Naive thymus-derived CD8-positive, alpha-beta T cell (primary cell): ENCODE data around the gene C2orf76. TPM values are rescaled to one million over a fixed set of nuclear protein-coding genes. Genes with fewer than 3 reads are reported as not detected.

Experiments
- ATAC-seq, 2 donors: fragments of 150-1000 bp; cut with Tn5 transposase in 1 of 2; sonication (Bioruptor Pico), chemical (Tn5 transposase) in 1 of 2; 1 replicate in 1 of 2; 2 replicates in 1 of 2; pipeline ENCODE4 v1.10.0; 2021; ENCODE audit warnings: mild to moderate bottlenecking in 2 of 2, moderate library complexity in 2 of 2
- POLR2A ChIA-PET: fragments of 350-600 bp; sonication (Branson Sonifier 250); formaldehyde crosslinking; loops from one replicate; lab custom pipeline; 2021; ENCODE audit warnings: antibody characterized with exemption; lab: Charles Lee
- DNase-seq, 10 donors: peaks; one replicate each; pipeline versions ENCODE4 v3.0.0 to v3.0.0-alpha.2; 2020 to 2022
- H3K27ac Mint-ChIP-seq, 10 donors: one replicate each; pipeline ENCODE4 v1.8.0; 2020 to 2022; ENCODE audit warnings: mild to moderate bottlenecking in 10 of 10, mixed read lengths in 10 of 10, moderate library complexity in 4 of 10, inconsistent platforms in 1 of 10
- H3K27me3 Mint-ChIP-seq, 5 donors: one replicate each; pipeline ENCODE4 v1.8.0; 2021 to 2022; ENCODE audit warnings: mixed read lengths in 5 of 5
- H3K36me3 Mint-ChIP-seq, 3 donors: one replicate each; pipeline ENCODE4 v1.8.0; 2020 to 2022; ENCODE audit warnings: mixed read lengths in 3 of 3, mild to moderate bottlenecking in 2 of 3, inconsistent platforms in 1 of 3
- H3K4me1 Mint-ChIP-seq, 4 donors: one replicate each; pipeline ENCODE4 v1.8.0; 2021 to 2022; ENCODE audit warnings: mixed read lengths in 4 of 4
- H3K4me3 Mint-ChIP-seq, 10 donors: one replicate each; pipeline ENCODE4 v1.8.0; 2020 to 2022; ENCODE audit warnings: mild to moderate bottlenecking in 10 of 10, mixed read lengths in 10 of 10, moderate library complexity in 6 of 10, inconsistent platforms in 1 of 10
- H3K9me3 Mint-ChIP-seq, 9 donors: one replicate each; pipeline ENCODE4 v1.8.0; 2020 to 2022; ENCODE audit warnings: mixed read lengths in 9 of 9, mild to moderate bottlenecking in 3 of 9, inconsistent platforms in 1 of 9, moderate library complexity in 1 of 9
- polyA plus RNA-seq, 3 donors: library from polyadenylated mRNA; unstranded; fragments of 300-500 nt; fragmentation: Illumina TruSeq; gene quantifications; one replicate each; pipeline ENCODE4 v1.2.3, GENCODE V29; 2021
- total RNA-seq, 8 experiments: library from RNA in 2 of 8; stranded (reverse) in 2 of 8; gene quantifications; one replicate each; pipeline ENCODE4 v1.2.3 and lab custom pipeline; 2021 to 2026

The C2orf76 gene
- total and polyA plus RNA-seq, 5 experiments from 2014 or later, result 10.7 to 37.5 (median 16.3) TPM

DNA sequence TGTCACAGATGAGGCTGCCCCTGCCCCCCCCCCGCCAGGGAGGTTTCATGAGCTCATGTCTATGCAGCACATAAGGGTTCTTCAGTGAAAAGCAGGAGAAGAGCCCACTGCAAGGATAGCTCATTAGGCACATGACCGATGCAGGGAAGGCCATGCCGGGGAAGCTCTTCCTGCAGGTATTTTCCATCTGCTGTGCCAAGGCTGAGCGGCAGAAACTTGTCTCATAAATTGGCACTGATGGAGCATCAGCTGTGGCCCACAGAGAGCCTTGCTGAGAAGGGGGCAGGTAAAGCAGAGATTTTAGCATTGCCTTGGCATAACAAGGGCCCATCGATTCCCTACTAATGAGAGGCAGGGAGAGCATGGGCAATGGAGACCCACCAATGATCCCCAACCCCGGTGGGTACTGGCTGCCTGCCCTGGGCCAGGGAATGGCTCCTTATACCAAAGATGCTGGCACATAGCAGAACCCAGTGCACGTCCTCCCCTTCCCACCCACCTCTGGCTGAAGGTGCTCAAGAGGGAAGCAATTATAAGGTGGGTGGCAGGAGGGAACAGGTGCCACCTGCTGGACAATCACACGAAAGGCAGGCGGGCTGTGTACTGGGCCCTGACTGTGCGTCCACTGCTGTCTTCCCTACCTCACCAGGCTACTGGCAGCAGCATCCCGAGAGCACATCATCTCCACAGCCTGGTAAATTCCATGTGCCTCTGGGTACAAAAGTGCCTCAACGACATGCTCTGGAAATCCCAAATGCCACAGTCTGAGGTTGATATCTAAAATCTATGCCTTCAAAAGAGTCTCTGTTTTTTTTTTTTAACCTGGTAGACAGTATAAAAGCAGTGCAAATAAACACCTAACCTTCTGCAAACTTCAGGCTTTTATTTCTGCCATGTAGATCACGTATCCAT is 101.6 kb downstream of the C2orf76 start:
- peaks cover 0 to 8% (median 0%) of the 10 kb centered on the region in 9 donors for H3K9me3 Mint-ChIP-seq
- DNase-seq (peak in 5 of 10 donors; percentile 2 to 20 (median 10)), ATAC-seq (peak; percentile 47 to 56)
- peaks cover 0 to 9% (median 3%) of the 10 kb centered on the region in 3 donors for H3K36me3 Mint-ChIP-seq
- H3K27ac Mint-ChIP-seq, result no peak overlapping the region
- H3K4me3 Mint-ChIP-seq, result no peak overlapping the region
- H3K27me3 Mint-ChIP-seq, result peaks cover 0 to 9% (median 0%) of the 10 kb centered on the region in 5 donors
- peaks cover 0 to 3% (median 0%) of the 10 kb centered on the region in 4 donors for H3K4me1 Mint-ChIP-seq
- POLR2A ChIA-PET, result no interaction called here

DNA sequence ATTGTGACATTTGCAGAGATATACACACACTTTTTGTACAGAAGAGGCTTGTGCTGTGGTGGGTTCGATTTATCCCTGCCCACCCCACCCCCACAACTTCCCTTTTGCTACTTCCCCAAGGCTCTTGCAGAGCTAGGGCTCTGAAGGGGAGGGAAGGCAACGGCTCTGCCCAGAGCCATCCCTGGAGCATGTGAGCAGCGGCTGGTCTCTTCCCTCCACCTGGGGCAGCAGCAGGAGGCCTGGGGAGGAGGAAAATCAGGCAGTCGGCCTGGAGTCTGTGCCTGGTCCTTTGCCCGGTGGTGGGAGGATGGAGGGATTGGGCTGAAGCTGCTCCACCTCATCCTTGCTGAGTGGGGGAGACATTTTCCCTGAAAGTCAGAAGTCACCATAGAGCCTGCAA is 103.0 kb downstream of the C2orf76 start:
- no peak overlapping the region for H3K27ac Mint-ChIP-seq
- H3K27me3 Mint-ChIP-seq, result peaks cover 0 to 9% (median 0%) of the 10 kb centered on the region in 5 donors
- ATAC-seq, result no peak
- POLR2A ChIA-PET, result interaction anchor here (0.6 kb wide), 1 partner anchor 136 kb away, joined by 3 read pairs; no protein-coding TSS in a partner anchor
- no peak for DNase-seq
- H3K4me3 Mint-ChIP-seq, result no peak overlapping the region
- peaks cover 0 to 3% (median 0%) of the 10 kb centered on the region in 4 donors for H3K4me1 Mint-ChIP-seq
- H3K36me3 Mint-ChIP-seq, result peaks cover 0 to 3% (median under 1%) of the 10 kb centered on the region in 3 donors
- H3K9me3 Mint-ChIP-seq, result peaks cover 0 to 4% (median 0%) of the 10 kb centered on the region in 9 donors

DNA sequence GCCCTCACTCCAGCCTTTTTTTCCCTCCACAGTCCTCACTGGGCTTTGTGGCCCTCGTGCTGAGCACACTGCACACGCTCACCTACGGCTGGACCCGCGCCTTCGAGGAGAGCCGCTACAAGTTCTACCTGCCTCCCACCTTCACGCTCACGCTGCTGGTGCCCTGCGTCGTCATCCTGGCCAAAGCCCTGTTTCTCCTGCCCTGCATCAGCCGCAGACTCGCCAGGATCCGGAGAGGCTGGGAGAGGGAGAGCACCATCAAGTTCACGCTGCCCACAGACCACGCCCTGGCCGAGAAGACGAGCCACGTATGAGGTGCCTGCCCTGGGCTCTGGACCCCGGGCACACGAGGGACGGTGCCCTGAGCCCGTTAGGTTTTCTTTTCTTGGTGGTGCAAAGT is 103.6 kb downstream of the C2orf76 start:
- Mint-ChIP-seq H3K9me3 (no peaks in the 10 kb centered on the region), H3K27ac (no peak overlapping the region), H3K36me3 (no peaks in the 10 kb centered on the region), H3K4me3 (no peak overlapping the region), H3K4me1 (peaks cover 0 to 3% (median 0%) of the 10 kb centered on the region in 4 donors), H3K27me3 (peaks cover 0 to 9% (median 0%) of the 10 kb centered on the region in 5 donors)
- DNase-seq (no peak), ATAC-seq (no peak)
- POLR2A ChIA-PET, result no interaction called here

DNA sequence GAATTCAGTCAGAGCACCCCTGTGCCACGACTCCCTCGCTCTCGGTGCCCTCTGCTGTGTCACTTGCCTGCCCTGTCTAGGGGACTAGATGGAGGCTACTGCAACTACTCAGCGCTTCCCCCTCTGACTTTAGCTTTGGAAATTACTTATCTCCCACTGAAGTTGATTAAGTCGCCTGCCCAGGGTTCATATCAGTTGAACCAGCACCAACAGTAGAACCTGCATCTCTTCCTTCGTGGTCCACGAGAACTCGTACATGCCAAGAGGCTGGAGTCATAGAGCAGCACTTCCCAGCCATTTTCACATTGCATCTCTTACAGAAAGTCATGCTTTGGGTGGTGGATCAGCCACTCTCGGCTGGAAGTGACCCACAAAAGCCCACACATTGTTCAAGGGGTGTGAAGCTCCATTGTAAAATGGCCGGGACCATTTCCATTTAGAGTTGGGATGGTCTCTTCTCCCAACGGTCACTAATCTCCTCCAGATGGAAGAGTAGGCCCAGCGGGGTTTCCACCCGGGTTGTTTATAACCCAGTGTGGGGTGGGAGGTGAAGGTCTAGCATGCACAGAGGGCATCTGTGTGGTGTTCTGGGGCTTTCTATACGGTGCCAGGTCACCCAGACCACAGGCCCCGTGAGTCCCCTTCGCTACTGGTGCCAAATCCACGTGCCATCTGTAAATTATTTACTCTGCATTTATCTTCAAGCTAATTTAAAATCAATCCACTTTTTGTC is 105.0 kb downstream of the C2orf76 start:
- no peak overlapping the region for H3K27ac Mint-ChIP-seq
- no peaks in the 10 kb centered on the region for H3K36me3 Mint-ChIP-seq
- peaks cover 0 to 4% (median 0%) of the 10 kb centered on the region in 5 donors for H3K27me3 Mint-ChIP-seq
- H3K9me3 Mint-ChIP-seq, result no peaks in the 10 kb centered on the region
- H3K4me3 Mint-ChIP-seq, result no peak overlapping the region
- H3K4me1 Mint-ChIP-seq, result no peaks in the 10 kb centered on the region
- no peak for DNase-seq
- ATAC-seq, result no peak
- POLR2A ChIA-PET, result no interaction called here

DNA sequence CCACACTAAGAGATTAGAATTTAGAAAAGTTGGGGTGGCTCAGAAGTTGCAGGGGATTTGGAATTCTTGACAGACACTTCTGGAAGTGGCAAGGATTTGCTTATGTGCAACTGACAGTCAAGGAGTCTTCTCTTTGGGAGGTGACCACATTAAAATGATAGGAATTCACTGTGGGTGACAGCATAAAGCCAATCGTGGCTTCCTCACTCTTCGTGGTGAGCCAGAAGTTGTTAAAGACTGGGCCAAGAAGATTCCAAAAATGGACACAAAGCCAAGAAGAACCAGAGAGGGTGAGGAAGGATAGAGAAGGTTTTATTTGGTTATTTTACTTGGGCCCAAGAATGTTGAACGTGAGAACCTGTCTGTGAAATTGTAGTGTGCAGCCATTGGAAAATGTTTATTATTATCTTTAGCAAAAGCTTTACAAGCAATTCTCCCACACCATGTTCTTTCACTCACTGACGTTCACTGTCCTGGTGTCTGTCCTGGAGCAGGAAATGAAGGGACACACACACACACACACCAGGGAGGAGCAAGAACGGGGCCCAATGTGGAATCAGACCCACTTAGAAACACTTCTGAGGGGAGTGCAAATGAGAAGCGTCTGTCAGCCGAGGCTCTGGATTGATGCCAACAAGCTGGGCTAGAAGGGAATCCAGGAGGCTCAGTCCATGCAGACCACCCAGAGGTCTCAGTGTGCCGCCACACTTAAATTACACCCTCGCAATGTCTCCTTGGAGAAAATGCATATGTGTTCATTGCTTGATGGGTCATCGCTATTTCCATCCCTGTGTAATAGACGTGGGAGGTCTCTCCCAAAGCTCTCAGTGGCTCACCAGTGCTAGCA is 105.8 kb downstream of the C2orf76 start:
- Mint-ChIP-seq H3K36me3 (no peaks in the 10 kb centered on the region), H3K9me3 (no peaks in the 10 kb centered on the region), H3K4me3 (no peak overlapping the region), H3K4me1 (no peaks in the 10 kb centered on the region), H3K27ac (no peak overlapping the region), H3K27me3 (peaks cover 0 to 4% (median 0%) of the 10 kb centered on the region in 5 donors)
- POLR2A ChIA-PET, result no interaction called here
- DNase-seq (no peak), ATAC-seq (no peak)

DNA sequence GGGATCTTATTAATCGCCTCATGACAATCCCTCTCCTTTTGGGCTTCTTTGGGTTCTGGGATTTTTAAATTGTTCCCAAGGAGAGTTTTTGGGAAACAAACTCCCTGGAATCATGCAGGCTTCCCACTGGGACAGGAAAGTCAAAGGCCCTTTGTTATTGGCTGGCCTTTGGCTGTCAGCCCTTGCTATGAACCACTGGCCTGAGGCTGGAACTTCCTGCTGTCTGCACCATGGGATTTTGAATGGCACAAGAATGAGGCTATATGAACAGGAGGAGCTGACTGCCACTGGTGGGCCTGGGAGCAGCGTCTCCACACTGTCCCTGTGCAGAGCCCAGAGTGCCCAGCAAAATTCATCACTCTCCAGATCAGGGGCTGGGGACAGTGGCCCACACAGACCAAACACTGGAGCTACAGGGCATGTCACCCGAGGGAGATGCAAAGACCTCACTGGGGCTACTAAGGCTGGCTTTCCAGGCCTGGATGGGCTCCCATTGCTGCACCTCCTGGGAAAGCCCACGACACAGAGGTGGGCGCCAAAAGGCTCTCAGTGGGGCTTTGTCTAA is 107.3 kb downstream of the C2orf76 start:
- no peaks in the 10 kb centered on the region for H3K9me3 Mint-ChIP-seq
- POLR2A ChIA-PET, result no interaction called here
- peaks cover 0 to 4% (median 0%) of the 10 kb centered on the region in 5 donors for H3K27me3 Mint-ChIP-seq
- no peaks in the 10 kb centered on the region for H3K36me3 Mint-ChIP-seq
- no peak overlapping the region for H3K4me3 Mint-ChIP-seq
- H3K27ac Mint-ChIP-seq, result no peak overlapping the region
- ATAC-seq (no peak), DNase-seq (no peak)
- no peaks in the 10 kb centered on the region for H3K4me1 Mint-ChIP-seq

DNA sequence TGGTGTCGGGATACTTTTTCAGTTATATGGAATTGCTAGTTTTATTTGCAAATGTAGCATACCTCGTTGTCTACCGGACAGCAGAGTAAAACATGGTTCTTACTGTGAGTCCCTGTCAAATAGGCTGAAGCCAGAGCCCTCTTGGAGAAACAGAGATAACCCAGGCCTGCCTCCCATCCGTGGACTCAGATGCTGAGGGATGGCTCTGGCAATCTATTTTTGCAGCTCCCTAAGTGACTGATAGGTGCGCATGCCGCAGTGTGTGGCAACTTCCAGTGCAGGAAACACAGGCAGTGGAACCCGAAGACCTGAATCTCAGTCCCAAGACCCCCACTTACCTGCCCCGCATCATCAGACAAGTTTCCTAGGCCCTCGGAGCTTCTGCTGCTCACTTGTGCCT is 109.4 kb downstream of the C2orf76 start:
- POLR2A ChIA-PET, result no interaction called here
- no peaks in the 10 kb centered on the region for H3K36me3 Mint-ChIP-seq
- DNase-seq (no peak), ATAC-seq (no peak)
- H3K27ac Mint-ChIP-seq, result no peak overlapping the region
- H3K4me3 Mint-ChIP-seq, result no peak overlapping the region
- H3K9me3 Mint-ChIP-seq, result no peaks in the 10 kb centered on the region
- H3K4me1 Mint-ChIP-seq, result no peaks in the 10 kb centered on the region
- no peaks in the 10 kb centered on the region for H3K27me3 Mint-ChIP-seq

DNA sequence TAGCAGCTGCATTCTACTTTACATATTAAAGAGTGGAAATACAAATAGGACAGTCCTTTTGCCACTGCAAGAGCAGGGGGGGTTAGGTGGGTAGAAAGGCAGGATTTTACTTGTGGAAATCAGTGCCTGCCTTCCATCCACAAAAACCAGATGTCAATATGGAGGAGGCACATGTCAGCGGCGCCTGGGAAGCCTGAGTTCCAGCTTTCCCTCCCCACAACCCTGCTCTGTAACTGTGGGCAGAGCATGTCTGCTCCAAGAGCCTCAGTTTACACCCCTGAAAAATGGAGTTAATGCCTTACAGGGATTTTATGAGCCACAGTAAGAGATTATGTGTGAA is 110.1 kb downstream of the C2orf76 start:
- POLR2A ChIA-PET, result no interaction called here
- ATAC-seq (no peak), DNase-seq (no peak)
- Mint-ChIP-seq H3K27ac (no peak overlapping the region), H3K36me3 (no peaks in the 10 kb centered on the region), H3K27me3 (peaks cover 0 to 1% (median under 1%) of the 10 kb centered on the region in 5 donors), H3K4me1 (no peaks in the 10 kb centered on the region), H3K9me3 (no peaks in the 10 kb centered on the region), H3K4me3 (no peak overlapping the region)

DNA sequence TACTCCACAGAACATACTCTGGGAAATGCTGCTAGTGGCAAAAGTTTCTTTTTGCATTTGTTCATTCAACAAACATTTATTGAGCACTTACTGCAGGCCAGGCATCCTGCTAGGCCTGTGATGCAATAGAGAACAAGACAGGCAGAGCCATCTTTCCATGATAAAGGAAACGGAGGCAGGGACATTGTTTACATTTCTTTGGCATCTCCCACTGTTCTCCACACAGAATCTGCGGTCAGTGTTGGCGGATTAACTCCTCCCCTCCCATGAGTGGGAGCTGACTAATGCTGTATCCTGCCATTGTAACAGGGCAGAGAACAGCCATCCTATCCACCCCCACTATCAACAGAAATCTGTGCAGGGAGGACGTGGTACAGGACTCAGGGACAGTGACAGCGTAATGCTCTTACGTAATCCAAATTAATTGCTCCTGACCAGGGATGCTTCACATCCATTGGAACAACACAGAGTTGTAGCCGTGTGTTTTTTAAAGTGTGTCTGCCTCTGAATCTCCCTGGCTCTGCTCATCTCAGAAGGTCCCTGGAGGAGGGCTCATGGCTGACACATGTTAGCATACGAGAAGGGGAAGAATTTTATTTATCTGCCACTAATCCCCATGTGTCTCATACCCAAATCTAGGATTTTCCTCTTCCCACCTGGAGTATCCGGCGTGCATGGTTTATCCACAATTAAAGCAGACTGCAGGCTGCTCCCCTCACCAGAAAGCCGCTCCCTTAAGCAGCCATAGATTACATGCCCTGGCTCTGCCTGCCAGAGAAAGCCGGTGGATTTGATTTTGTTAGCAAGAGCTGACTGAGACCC is 110.7 kb downstream of the C2orf76 start:
- no peaks in the 10 kb centered on the region for H3K9me3 Mint-ChIP-seq
- no peaks in the 10 kb centered on the region for H3K36me3 Mint-ChIP-seq
- DNase-seq, result no peak
- ATAC-seq, result no peak
- H3K27ac Mint-ChIP-seq, result no peak overlapping the region
- POLR2A ChIA-PET, result no interaction called here
- H3K27me3 Mint-ChIP-seq, result peaks cover 0 to 5% (median 2%) of the 10 kb centered on the region in 5 donors
- no peak overlapping the region for H3K4me3 Mint-ChIP-seq
- no peaks in the 10 kb centered on the region for H3K4me1 Mint-ChIP-seq

DNA sequence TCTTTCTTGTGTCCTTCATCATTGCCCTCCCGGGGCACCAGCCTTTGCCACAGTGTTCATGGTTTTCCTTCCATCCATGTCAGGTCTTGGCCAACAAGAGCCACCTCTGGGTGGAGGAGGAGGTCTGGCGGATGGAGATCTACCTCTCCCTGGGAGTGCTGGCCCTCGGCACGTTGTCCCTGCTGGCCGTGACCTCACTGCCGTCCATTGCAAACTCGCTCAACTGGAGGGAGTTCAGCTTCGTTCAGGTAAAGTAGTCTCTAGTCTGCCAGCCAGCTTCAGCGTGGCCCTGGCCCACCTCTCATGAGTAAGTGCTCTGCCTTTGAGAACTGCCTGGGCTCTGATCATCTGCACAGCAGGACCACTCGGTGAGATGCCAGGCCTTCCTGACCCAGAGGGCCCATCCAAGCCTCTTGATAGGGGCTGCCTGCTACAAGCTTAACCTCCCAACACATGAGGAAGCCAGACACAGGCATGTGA is 112.0 kb downstream of the C2orf76 start:
- ATAC-seq (no peak), DNase-seq (no peak)
- Mint-ChIP-seq H3K4me3 (no peak overlapping the region), H3K27me3 (peaks cover 0 to 8% (median 2%) of the 10 kb centered on the region in 5 donors), H3K4me1 (no peaks in the 10 kb centered on the region), H3K36me3 (no peaks in the 10 kb centered on the region), H3K27ac (no peak overlapping the region), H3K9me3 (no peaks in the 10 kb centered on the region)
- POLR2A ChIA-PET, result no interaction called here

DNA sequence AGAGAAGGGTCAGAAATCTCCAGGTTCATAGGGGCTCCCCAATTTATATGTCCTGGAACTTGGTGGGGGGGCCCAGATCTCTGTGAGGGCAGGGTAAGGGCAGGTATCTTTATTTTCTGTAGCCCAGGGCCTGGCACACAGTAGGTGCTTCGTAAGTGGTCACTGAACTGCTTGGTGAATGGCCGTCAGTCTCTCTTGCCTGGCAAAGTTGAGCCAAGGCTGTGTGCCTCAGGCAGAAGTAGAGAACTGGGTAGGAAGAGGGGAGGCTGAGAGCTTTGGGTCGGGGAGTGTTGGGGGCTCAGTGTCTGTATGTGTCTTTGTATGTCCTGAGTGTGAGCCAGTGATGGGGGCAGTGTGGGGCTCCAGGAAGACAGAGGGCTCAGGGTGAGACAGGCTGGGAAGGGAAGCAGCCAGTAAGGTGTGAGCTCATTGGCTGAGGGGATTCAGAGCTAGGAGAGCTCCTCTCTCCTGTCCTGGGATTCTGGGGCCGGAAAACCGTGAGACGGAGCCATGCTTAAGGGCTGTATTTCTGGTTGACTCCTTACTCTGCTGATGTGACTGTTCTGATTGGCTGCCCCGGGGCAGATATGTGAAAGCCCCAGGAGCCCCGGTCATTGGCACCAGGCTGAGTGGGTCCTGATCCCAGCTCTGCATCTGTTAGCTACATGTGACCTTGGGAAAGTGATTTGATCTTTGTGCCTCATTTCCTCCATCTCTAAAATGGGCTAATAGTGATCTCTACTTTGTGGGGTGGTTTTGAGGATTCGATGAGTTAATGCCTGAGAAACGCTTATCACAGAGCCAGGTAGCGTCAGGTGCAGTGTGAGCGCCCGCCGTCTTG is 112.7 kb downstream of the C2orf76 start:
- POLR2A ChIA-PET, result no interaction called here
- Mint-ChIP-seq H3K9me3 (no peaks in the 10 kb centered on the region), H3K4me1 (no peaks in the 10 kb centered on the region), H3K36me3 (no peaks in the 10 kb centered on the region), H3K4me3 (no peak overlapping the region), H3K27me3 (peaks cover 0 to 8% (median 2%) of the 10 kb centered on the region in 5 donors), H3K27ac (peak overlapping the region in 1 of 10 donors; percentile 45)
- DNase-seq (no peak), ATAC-seq (no peak)
